WTC11 (cell line): ENCODE results near the gene SKAP1. TPM values are rescaled to one million over a fixed set of nuclear protein-coding genes. Genes with fewer than 3 reads are reported as not detected.

Source experiments
- ATAC-seq: fragments of 200-7000 bp; cut with Tn5 transposase; 2 replicates; pipeline ENCODE4 v1.10.0; 2021; ENCODE audit warnings: mild to moderate bottlenecking, moderate library complexity
- CTCF ChIA-PET: fragments of 300-600 bp; sonication (Branson Sonifier 250); formaldehyde crosslinking; loops from one replicate; lab custom pipeline; 2021; ENCODE audit warnings: antibody characterized with exemption; lab: Charles Lee
- POLR2A ChIA-PET: fragments of 350-600 bp; sonication (Branson Sonifier 250); formaldehyde crosslinking; loops from one replicate; lab custom pipeline; 2021; ENCODE audit warnings: antibody characterized with exemption; lab: Charles Lee
- DNase-seq: peaks from one replicate; pipeline ENCODE4 v3.0.0; 2021; ENCODE audit warnings: low spot score
- H3K27ac Mint-ChIP-seq: 2 replicates; pipeline ENCODE4 v1.8.0; 2021; ENCODE audit warnings: mixed read lengths
- H3K27me3 Mint-ChIP-seq: 2 replicates; pipeline ENCODE4 v1.8.0; 2021; ENCODE audit warnings: low read depth, mild to moderate bottlenecking, moderate library complexity, mixed read lengths
- H3K36me3 Mint-ChIP-seq: 2 replicates; pipeline ENCODE4 v1.8.0; 2021; ENCODE audit warnings: mixed read lengths
- H3K4me1 Mint-ChIP-seq: 2 replicates; pipeline ENCODE4 v1.8.0; 2022; ENCODE audit warnings: mixed read lengths
- H3K4me3 Mint-ChIP-seq: 2 replicates; pipeline ENCODE4 v1.8.0; 2021; ENCODE audit warnings: mild to moderate bottlenecking, moderate library complexity, mixed read lengths
- H3K9me3 Mint-ChIP-seq: 2 replicates; pipeline ENCODE4 v1.8.0; 2021; ENCODE audit warnings: mixed read lengths
- ELF4 ChIP-seq: sonication (generic); formaldehyde crosslinking; IDR thresholded peaks from 2 replicates; pipeline ENCODE4 v1.8.1; 2022; ENCODE audit warnings: low read depth, mild to moderate bottlenecking, moderate library complexity, missing genetic modification reagents
- GABPB1 ChIP-seq: sonication (generic); formaldehyde crosslinking; IDR thresholded peaks from 2 replicates; pipeline ENCODE4 v1.8.1; 2023; ENCODE audit warnings: mild to moderate bottlenecking, missing genetic modification reagents
- GRHL2 ChIP-seq: fragments of 250-450 bp; sonication (Bioruptor Pico); IDR thresholded peaks from 2 replicates; pipeline ENCODE4 v1.8.0; 2022; ENCODE audit warnings: mild to moderate bottlenecking, moderate library complexity; ENCODE audit not compliant: insufficient replicate concordance, severe bottlenecking
- HMGA2 ChIP-seq: fragments of 250-450 bp; sonication (Bioruptor Pico); IDR thresholded peaks from 2 replicates; pipeline ENCODE4 v1.4.0; 2021; ENCODE audit warnings: mild to moderate bottlenecking, moderate library complexity
- IRF2 ChIP-seq: sonication (generic); formaldehyde crosslinking; IDR thresholded peaks from 2 replicates; pipeline ENCODE4 v1.8.0; 2022; ENCODE audit warnings: low read depth, missing genetic modification reagents, borderline replicate concordance
- NFATC4 ChIP-seq: fragments of 250-450 bp; sonication (Bioruptor Pico); IDR thresholded peaks from 2 replicates; pipeline ENCODE4 v1.9.0; 2021; ENCODE audit warnings: mild to moderate bottlenecking
- NFYB ChIP-seq: sonication (generic); formaldehyde crosslinking; conservative IDR thresholded peaks from 2 replicates; pipeline ENCODE4 v1.8.0; 2022; ENCODE audit warnings: low read depth, missing genetic modification reagents
- OVOL2 ChIP-seq: fragments of 250-450 bp; sonication (Bioruptor Pico); IDR thresholded peaks from 2 replicates; pipeline ENCODE4 v1.9.0; 2021; ENCODE audit warnings: mild to moderate bottlenecking, borderline replicate concordance
- TCF7 ChIP-seq: sonication (generic); formaldehyde crosslinking; IDR thresholded peaks from 2 replicates; pipeline ENCODE4 v1.8.0; 2022; ENCODE audit warnings: mild to moderate bottlenecking, low read depth, missing genetic modification reagents, moderate library complexity
- TEAD4 ChIP-seq: sonication (generic); formaldehyde crosslinking; IDR thresholded peaks from 2 replicates; pipeline ENCODE4 v1.8.0; 2022; ENCODE audit warnings: mild to moderate bottlenecking, missing genetic modification reagents
- ZNF138 ChIP-seq: sonication (generic); formaldehyde crosslinking; conservative IDR thresholded peaks from 2 replicates; pipeline ENCODE4 v1.8.1; 2022; ENCODE audit warnings: mild to moderate bottlenecking, moderate library complexity, missing genetic modification reagents
- ZNF219 ChIP-seq: sonication (generic); formaldehyde crosslinking; IDR thresholded peaks from 2 replicates; pipeline ENCODE4 v1.8.0; 2023; ENCODE audit warnings: missing genetic modification reagents, mild to moderate bottlenecking, borderline replicate concordance
- ZNF263 ChIP-seq: sonication (generic); formaldehyde crosslinking; IDR thresholded peaks from 2 replicates; pipeline ENCODE4 v1.8.1; 2022; ENCODE audit warnings: low read depth, mild to moderate bottlenecking, moderate library complexity, missing genetic modification reagents
- ZNF317 ChIP-seq: sonication (generic); formaldehyde crosslinking; IDR thresholded peaks from 2 replicates; pipeline ENCODE4 v1.8.1; 2023; ENCODE audit warnings: low read depth, mild to moderate bottlenecking, moderate library complexity, missing genetic modification reagents, borderline replicate concordance
- ZNF671 ChIP-seq: fragments of 250-450 bp; sonication (Bioruptor Pico); IDR thresholded peaks from 2 replicates; pipeline ENCODE4 v1.8.0; 2021; ENCODE audit warnings: mild to moderate bottlenecking
- total RNA-seq: library from RNA; stranded (reverse); gene quantifications from 3 replicates; pipeline ENCODE4 v1.2.3, GENCODE V29; 2021
- TF ChIP-seq, protein P1 (sequence below): fragments of 250-450 bp; sonication (Bioruptor Pico); conservative IDR thresholded peaks from 2 replicates; pipeline ENCODE4 v1.9.0; 2021; ENCODE audit warnings: mild to moderate bottlenecking
- TF ChIP-seq, protein P2 (sequence below): sonication (generic); formaldehyde crosslinking; IDR thresholded peaks from 2 replicates; pipeline ENCODE4 v1.8.0; 2022; ENCODE audit warnings: missing genetic modification reagents
- TF ChIP-seq, protein P3 (sequence below): fragments of 250-450 bp; sonication (Bioruptor Pico); IDR thresholded peaks from 2 replicates; pipeline ENCODE4 v1.8.0; 2021; ENCODE audit warnings: mild to moderate bottlenecking
- TF ChIP-seq, protein P4 (sequence below): fragments of 250-450 bp; sonication (Bioruptor Pico); IDR thresholded peaks from 2 replicates; pipeline ENCODE4 v1.9.0; 2021; ENCODE audit warnings: mild to moderate bottlenecking, borderline replicate concordance
- TF ChIP-seq, protein P5 (sequence below): sonication (generic); formaldehyde crosslinking; IDR thresholded peaks from 2 replicates; pipeline ENCODE4 v1.8.1; 2023; ENCODE audit warnings: mild to moderate bottlenecking, missing genetic modification reagents, moderate library complexity

Gene SKAP1
- total RNA-seq, 1 experiment from 2014 or later, result not detected

DNA sequence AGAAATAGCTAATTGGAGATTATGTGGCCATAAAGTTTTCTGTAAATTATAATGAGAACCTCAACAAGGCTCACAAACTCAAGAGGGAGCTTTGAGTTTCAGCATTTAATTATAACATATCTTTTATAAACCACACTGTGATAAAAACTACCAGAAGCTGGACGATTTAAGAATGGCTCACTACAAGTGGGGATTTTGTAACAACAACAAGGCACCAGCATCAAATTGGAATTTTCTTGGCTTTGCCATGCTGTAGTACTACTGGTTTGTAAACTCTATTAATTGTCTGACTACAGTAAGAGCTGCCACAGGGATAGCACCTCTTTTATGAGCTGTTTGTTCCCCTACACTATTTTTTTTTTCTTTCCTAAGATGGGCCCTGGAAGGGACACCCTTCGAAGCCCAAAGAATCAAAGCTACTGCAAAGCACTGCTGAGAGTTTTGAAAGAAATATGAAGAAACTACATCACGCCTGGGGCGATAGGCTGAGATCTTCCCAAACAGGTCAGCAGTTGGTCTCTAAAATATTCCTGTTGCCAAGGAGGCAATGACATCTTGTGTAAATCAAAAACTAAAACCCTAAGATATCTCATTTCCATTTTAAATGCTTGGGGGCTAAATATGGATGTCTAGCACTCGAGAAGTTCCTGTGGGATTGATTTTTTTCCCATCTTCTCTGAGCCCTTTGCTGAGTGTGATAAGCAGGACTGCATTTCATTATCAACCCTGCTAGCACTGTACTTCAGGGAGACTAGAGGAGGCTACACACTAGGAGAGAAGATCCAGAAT is 40.9 kb downstream of the SKAP1 start:
- TF ChIP-seq HMGA2 (CRISPR knock-in tag), result no peak
- DNase-seq, result no peak
- Mint-ChIP-seq H3K4me3 (no peak overlapping the region), H3K27me3 (peaks cover 22% of the 10 kb centered on the region), H3K36me3 (no peaks in the 10 kb centered on the region), H3K27ac (no peak overlapping the region), H3K9me3 (no peaks in the 10 kb centered on the region), H3K4me1 (no peaks in the 10 kb centered on the region)
- ChIA-PET CTCF (interaction anchor here (0.6 kb wide), 1 partner anchor 55 kb away, joined by 3 read pairs; no protein-coding TSS in a partner anchor), POLR2A (no interaction called here)
- no peak for ATAC-seq

DNA sequence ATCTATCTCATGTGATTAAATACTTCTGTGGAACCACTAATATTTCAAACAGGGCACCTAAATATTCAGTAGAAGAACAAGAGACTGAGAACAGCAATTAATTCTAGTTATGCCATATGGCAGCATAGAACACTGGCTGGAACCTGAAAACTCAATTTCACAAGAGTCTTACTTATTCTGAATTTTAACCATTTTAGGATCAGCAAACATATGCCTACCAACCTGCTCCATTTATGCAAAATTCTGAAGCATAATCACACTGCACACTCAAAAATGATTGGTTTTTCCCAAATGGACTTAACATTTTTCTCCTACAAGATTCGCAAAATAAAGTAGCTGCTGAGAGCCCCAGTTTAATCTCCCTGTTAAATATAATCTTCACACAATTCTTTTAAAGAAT is 43.2 kb downstream of the SKAP1 start:
- H3K36me3 Mint-ChIP-seq, result no peaks in the 10 kb centered on the region
- no peaks in the 10 kb centered on the region for H3K9me3 Mint-ChIP-seq
- no peak overlapping the region for H3K4me3 Mint-ChIP-seq
- no peak for DNase-seq
- TF ChIP-seq, protein P1, sequence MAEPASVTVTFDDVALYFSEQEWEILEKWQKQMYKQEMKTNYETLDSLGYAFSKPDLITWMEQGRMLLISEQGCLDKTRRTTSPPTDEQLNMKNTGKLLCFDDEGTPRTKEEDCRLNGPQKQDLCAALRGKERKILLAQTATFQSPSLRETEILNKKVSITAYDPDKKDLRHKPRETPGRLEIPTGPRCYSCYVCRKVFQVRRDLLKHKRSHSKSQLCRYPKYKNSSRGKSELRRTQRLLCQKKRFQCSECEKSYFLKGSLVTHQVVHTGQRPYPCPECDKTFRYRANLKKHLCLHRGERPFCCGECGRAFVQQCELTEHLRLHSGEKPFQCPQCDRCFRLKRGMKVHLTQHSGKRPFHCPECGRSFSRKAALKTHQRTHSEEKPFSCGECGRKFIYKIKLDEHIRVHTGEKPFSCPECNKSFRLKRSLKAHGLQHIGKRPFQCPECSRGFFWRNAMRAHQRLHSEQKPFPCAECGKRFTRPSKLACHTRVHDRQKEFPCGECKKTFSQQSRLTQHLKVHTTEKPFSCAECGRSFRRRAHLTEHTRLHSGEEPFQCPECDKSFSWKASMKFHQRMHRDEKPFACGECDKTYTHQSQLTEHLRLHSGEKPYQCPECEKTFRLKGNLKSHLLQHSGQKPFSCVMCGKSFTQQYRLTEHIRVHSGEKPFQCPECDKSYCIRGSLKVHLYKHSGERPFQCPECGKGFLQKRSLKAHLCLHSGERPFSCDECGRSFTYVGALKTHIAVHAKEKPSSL (CRISPR knock-in tag), result no peak
- TF ChIP-seq, protein P2, sequence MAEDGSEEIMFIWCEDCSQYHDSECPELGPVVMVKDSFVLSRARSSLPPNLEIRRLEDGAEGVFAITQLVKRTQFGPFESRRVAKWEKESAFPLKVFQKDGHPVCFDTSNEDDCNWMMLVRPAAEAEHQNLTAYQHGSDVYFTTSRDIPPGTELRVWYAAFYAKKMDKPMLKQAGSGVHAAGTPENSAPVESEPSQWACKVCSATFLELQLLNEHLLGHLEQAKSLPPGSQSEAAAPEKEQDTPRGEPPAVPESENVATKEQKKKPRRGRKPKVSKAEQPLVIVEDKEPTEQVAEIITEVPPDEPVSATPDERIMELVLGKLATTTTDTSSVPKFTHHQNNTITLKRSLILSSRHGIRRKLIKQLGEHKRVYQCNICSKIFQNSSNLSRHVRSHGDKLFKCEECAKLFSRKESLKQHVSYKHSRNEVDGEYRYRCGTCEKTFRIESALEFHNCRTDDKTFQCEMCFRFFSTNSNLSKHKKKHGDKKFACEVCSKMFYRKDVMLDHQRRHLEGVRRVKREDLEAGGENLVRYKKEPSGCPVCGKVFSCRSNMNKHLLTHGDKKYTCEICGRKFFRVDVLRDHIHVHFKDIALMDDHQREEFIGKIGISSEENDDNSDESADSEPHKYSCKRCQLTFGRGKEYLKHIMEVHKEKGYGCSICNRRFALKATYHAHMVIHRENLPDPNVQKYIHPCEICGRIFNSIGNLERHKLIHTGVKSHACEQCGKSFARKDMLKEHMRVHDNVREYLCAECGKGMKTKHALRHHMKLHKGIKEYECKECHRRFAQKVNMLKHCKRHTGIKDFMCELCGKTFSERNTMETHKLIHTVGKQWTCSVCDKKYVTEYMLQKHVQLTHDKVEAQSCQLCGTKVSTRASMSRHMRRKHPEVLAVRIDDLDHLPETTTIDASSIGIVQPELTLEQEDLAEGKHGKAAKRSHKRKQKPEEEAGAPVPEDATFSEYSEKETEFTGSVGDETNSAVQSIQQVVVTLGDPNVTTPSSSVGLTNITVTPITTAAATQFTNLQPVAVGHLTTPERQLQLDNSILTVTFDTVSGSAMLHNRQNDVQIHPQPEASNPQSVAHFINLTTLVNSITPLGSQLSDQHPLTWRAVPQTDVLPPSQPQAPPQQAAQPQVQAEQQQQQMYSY (CRISPR knock-in tag), result no peak
- TF ChIP-seq IRF2 (CRISPR knock-in tag), result no peak
- TF ChIP-seq, protein P3, sequence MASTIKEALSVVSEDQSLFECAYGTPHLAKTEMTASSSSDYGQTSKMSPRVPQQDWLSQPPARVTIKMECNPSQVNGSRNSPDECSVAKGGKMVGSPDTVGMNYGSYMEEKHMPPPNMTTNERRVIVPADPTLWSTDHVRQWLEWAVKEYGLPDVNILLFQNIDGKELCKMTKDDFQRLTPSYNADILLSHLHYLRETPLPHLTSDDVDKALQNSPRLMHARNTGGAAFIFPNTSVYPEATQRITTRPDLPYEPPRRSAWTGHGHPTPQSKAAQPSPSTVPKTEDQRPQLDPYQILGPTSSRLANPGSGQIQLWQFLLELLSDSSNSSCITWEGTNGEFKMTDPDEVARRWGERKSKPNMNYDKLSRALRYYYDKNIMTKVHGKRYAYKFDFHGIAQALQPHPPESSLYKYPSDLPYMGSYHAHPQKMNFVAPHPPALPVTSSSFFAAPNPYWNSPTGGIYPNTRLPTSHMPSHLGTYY (CRISPR knock-in tag), result no peak
- TF ChIP-seq, protein P4, sequence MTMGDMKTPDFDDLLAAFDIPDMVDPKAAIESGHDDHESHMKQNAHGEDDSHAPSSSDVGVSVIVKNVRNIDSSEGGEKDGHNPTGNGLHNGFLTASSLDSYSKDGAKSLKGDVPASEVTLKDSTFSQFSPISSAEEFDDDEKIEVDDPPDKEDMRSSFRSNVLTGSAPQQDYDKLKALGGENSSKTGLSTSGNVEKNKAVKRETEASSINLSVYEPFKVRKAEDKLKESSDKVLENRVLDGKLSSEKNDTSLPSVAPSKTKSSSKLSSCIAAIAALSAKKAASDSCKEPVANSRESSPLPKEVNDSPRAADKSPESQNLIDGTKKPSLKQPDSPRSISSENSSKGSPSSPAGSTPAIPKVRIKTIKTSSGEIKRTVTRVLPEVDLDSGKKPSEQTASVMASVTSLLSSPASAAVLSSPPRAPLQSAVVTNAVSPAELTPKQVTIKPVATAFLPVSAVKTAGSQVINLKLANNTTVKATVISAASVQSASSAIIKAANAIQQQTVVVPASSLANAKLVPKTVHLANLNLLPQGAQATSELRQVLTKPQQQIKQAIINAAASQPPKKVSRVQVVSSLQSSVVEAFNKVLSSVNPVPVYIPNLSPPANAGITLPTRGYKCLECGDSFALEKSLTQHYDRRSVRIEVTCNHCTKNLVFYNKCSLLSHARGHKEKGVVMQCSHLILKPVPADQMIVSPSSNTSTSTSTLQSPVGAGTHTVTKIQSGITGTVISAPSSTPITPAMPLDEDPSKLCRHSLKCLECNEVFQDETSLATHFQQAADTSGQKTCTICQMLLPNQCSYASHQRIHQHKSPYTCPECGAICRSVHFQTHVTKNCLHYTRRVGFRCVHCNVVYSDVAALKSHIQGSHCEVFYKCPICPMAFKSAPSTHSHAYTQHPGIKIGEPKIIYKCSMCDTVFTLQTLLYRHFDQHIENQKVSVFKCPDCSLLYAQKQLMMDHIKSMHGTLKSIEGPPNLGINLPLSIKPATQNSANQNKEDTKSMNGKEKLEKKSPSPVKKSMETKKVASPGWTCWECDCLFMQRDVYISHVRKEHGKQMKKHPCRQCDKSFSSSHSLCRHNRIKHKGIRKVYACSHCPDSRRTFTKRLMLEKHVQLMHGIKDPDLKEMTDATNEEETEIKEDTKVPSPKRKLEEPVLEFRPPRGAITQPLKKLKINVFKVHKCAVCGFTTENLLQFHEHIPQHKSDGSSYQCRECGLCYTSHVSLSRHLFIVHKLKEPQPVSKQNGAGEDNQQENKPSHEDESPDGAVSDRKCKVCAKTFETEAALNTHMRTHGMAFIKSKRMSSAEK (CRISPR knock-in tag), result no peak
- no peak for TF ChIP-seq GABPB1 (CRISPR knock-in tag)
- TF ChIP-seq TEAD4, result no peak
- TF ChIP-seq ZNF138 (CRISPR knock-in tag), result no peak
- TF ChIP-seq NFYB (CRISPR knock-in tag), result no peak
- TF ChIP-seq ZNF219, result no peak
- no peak for TF ChIP-seq OVOL2 (CRISPR knock-in tag)
- no peak for TF ChIP-seq ELF4
- TF ChIP-seq, protein P5, sequence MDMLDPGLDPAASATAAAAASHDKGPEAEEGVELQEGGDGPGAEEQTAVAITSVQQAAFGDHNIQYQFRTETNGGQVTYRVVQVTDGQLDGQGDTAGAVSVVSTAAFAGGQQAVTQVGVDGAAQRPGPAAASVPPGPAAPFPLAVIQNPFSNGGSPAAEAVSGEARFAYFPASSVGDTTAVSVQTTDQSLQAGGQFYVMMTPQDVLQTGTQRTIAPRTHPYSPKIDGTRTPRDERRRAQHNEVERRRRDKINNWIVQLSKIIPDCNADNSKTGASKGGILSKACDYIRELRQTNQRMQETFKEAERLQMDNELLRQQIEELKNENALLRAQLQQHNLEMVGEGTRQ, result no peak
- no peak for TF ChIP-seq NFATC4 (CRISPR knock-in tag)
- TF ChIP-seq ZNF671, result no peak
- TF ChIP-seq TCF7 (CRISPR knock-in tag), result no peak
- TF ChIP-seq ZNF263 (CRISPR knock-in tag), result no peak
- no peak for TF ChIP-seq ZNF317 (CRISPR knock-in tag)
- TF ChIP-seq GRHL2 (CRISPR knock-in tag), result no peak
- TF ChIP-seq, all 79 proteins: peak for 0
- Mint-ChIP-seq H3K27ac (no peak overlapping the region), H3K4me1 (no peaks in the 10 kb centered on the region), H3K27me3 (peaks cover 22% of the 10 kb centered on the region)
- ATAC-seq, result no peak
- ChIA-PET POLR2A (no interaction called here), CTCF (interaction anchor here (0.6 to 1.3 kb wide), 5 partner anchors 12 to 207 kb away, joined by 3 to 5 read pairs (median 3); partner anchors contain the start of gene HOXB5)
